ENCODE results near the gene H2BW2.
"Not testable (repeated sequence)": the region's sequence is repeated elsewhere in the genome, so short reads cannot be mapped to it uniquely, and the experiment has no call there.

- TF ChIP-seq, protein P1, sequence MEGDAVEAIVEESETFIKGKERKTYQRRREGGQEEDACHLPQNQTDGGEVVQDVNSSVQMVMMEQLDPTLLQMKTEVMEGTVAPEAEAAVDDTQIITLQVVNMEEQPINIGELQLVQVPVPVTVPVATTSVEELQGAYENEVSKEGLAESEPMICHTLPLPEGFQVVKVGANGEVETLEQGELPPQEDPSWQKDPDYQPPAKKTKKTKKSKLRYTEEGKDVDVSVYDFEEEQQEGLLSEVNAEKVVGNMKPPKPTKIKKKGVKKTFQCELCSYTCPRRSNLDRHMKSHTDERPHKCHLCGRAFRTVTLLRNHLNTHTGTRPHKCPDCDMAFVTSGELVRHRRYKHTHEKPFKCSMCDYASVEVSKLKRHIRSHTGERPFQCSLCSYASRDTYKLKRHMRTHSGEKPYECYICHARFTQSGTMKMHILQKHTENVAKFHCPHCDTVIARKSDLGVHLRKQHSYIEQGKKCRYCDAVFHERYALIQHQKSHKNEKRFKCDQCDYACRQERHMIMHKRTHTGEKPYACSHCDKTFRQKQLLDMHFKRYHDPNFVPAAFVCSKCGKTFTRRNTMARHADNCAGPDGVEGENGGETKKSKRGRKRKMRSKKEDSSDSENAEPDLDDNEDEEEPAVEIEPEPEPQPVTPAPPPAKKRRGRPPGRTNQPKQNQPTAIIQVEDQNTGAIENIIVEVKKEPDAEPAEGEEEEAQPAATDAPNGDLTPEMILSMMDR (optimal IDR thresholded peaks at IDR 0.05 in 1 of 3, IDR thresholded peaks at IDR 0.05 in 1 of 3, conservative IDR thresholded peaks at IDR 0.05 in 1 of 3; ENCODE audit: extremely low read depth in 1 of 3, insufficient read depth in 2 of 3, low read length in 3 of 3) = not testable (repeated sequence)
- TF ChIP-seq EZH2 (IDR thresholded peaks at IDR 0.05; ENCODE audit: low read length) = not testable (repeated sequence)
Observed at GRCh38 chrX:104054956-104055355, 15.2 kb downstream of the H2BW2 start.

Measured in keratinocyte (primary cell).